Neutrophil (primary cell): ENCODE data around the gene PRKG1.

Experiments
- H3K27ac ChIP-seq: fragments of 200-600 bp; sonication (generic); 2 replicates; pipeline ENCODE4 v1.5.1; 2016; ENCODE audit warnings: mild to moderate bottlenecking, moderate library complexity
- H3K27me3 ChIP-seq: fragments of 200-600 bp; sonication (generic); 2 replicates; pipeline ENCODE4 v1.6.0; 2016; ENCODE audit warnings: mild to moderate bottlenecking
- H3K36me3 ChIP-seq: fragments of 200-600 bp; sonication (generic); 2 replicates; pipeline ENCODE4 v1.5.1; 2017
- H3K4me1 ChIP-seq, 2 experiments: fragments of 200-600 bp in 1 of 2; sonication (generic) in 1 of 2; 1 replicate in 1 of 2; 2 replicates in 1 of 2; pipeline versions ENCODE4 v1.5.1 to v1.6.1; 2013 to 2016; ENCODE audit warnings: low read depth in 1 of 2, low read length in 1 of 2, mild to moderate bottlenecking in 1 of 2, moderate library complexity in 1 of 2; ENCODE audit not compliant: control insufficient read depth in 1 of 2, insufficient read depth in 1 of 2
- H3K4me3 ChIP-seq, 2 experiments: fragments of 200-600 bp in 1 of 2; sonication (generic) in 1 of 2; 1 replicate in 1 of 2; 2 replicates in 1 of 2; pipeline ENCODE4 v1.5.1; 2013 to 2016; ENCODE audit warnings: low read depth in 1 of 2, low read length in 1 of 2, mild to moderate bottlenecking in 1 of 2, moderate library complexity in 1 of 2
- H3K9me3 ChIP-seq: fragments of 200-600 bp; sonication (generic); 2 replicates; pipeline ENCODE4 v1.5.1; 2016
- CTCF ChIP-seq: fragments of 200-600 bp; sonication (generic); IDR thresholded peaks from 2 replicates; pipeline ENCODE4 v1.5.1; 2016; ENCODE audit warnings: antibody characterized with exemption

PRKG1 gene

GRCh38 chr10:52143338-52143737 is 1069.1 kb downstream of the PRKG1 start:
- no peaks in the 10 kb centered on the region for H3K27me3 ChIP-seq
- no peaks in the 10 kb centered on the region for H3K9me3 ChIP-seq
- no peak overlapping the region for H3K4me3 ChIP-seq
- no peaks in the 10 kb centered on the region for H3K4me1 ChIP-seq
- no peak for TF ChIP-seq CTCF
- no peaks in the 10 kb centered on the region for H3K36me3 ChIP-seq
- no peak overlapping the region for H3K27ac ChIP-seq

GRCh38 chr10:52145636-52146035 is 1071.3 kb downstream of the PRKG1 start:
- no peak for TF ChIP-seq CTCF
- Histone ChIP-seq H3K27ac (no peak overlapping the region), H3K4me3 (no peak overlapping the region), H3K36me3 (no peaks in the 10 kb centered on the region), H3K27me3 (no peaks in the 10 kb centered on the region), H3K4me1 (no peaks in the 10 kb centered on the region), H3K9me3 (no peaks in the 10 kb centered on the region)

GRCh38 chr10:52146766-52147165 is 1072.5 kb downstream of the PRKG1 start:
- Histone ChIP-seq H3K4me3 (no peak overlapping the region), H3K4me1 (no peaks in the 10 kb centered on the region), H3K36me3 (no peaks in the 10 kb centered on the region), H3K9me3 (no peaks in the 10 kb centered on the region), H3K27ac (no peak overlapping the region), H3K27me3 (no peaks in the 10 kb centered on the region)
- TF ChIP-seq CTCF, result no peak

GRCh38 chr10:52170776-52171175 is 1096.5 kb downstream of the PRKG1 start:
- TF ChIP-seq CTCF, result no peak
- Histone ChIP-seq H3K27me3 (no peaks in the 10 kb centered on the region), H3K9me3 (no peaks in the 10 kb centered on the region), H3K27ac (no peak overlapping the region), H3K36me3 (no peaks in the 10 kb centered on the region), H3K4me1 (no peaks in the 10 kb centered on the region), H3K4me3 (no peak overlapping the region)

- no peaks in the 10 kb centered on the region for H3K27me3 ChIP-seq
- no peak overlapping the region for H3K4me3 ChIP-seq
- H3K27ac ChIP-seq, result no peak overlapping the region
- no peaks in the 10 kb centered on the region for H3K9me3 ChIP-seq
- H3K4me1 ChIP-seq, result no peaks in the 10 kb centered on the region
- TF ChIP-seq CTCF, result no peak
- no peaks in the 10 kb centered on the region for H3K36me3 ChIP-seq
These were observed 1098.3 kb downstream of the PRKG1 start for GRCh38 chr10:52172581-52172980.

- H3K36me3 ChIP-seq, result no peaks in the 10 kb centered on the region
- no peaks in the 10 kb centered on the region for H3K9me3 ChIP-seq
- no peaks in the 10 kb centered on the region for H3K4me1 ChIP-seq
- no peaks in the 10 kb centered on the region for H3K27me3 ChIP-seq
- no peak for TF ChIP-seq CTCF
- H3K27ac ChIP-seq, result no peak overlapping the region
- H3K4me3 ChIP-seq, result no peak overlapping the region
These were observed 1111.0 kb downstream of the PRKG1 start for GRCh38 chr10:52185256-52185655.
